HepG2 (cell line): Measurements from ENCODE around the gene CRMP1. TPM values are rescaled to one million over a fixed set of nuclear protein-coding genes. Genes with fewer than 3 reads are reported as not detected.

ENCODE experiments used
- ATAC-seq: fragments of 200-7000 bp; cut with Tn5 transposase; 3 replicates; pipeline ENCODE4 v1.9.1; 2020; ENCODE audit warnings: mild to moderate bottlenecking, moderate library complexity
- BruUV-seq: library from RNA; stranded (reverse); fragments of 400-500 nt; replicated peaks from 2 replicates; lab custom pipeline; 2021; lab: Mats Ljungman, UMichigan
- CTCF ChIA-PET: fragments of 300-600 bp; formaldehyde crosslinking; extraction: SDS; loops from one replicate; lab custom pipeline; 2021; ENCODE audit warnings: low total read pairs, inconsistent platforms, low intra/inter-chr PET ratio; lab: Yijun Ruan, JAX
- POLR2A ChIA-PET: fragments of 350-600 bp; sonication (Branson Sonifier 250); formaldehyde crosslinking; loops from one replicate; lab custom pipeline; 2020; ENCODE audit warnings: antibody characterized with exemption, inconsistent platforms; lab: Yijun Ruan, JAX
- DNase-seq: peaks from one replicate; pipeline ENCODE4 v3.0.0-alpha.2; 2015; ENCODE audit warnings: low spot score
- FAIRE-seq: peaks from 3 replicates; lab custom pipeline; 2011; peaks lifted over from hg19 to GRCh38; lab: Jason Lieb, UNC
- H2AFZ ChIP-seq: one replicate; pipeline ENCODE4 v1.6.1; 2011; ENCODE audit warnings: low read length, inconsistent platforms
- H3K27ac ChIP-seq: fragments of 300-600 bp; 3 replicates; pipeline ENCODE4 v1.8.0; 2011; ENCODE audit warnings: mixed run types, mild to moderate bottlenecking, mixed read lengths, low read length, inconsistent platforms; ENCODE audit not compliant: insufficient read depth; ENCODE audit errors: extremely low read length
- H3K27me3 ChIP-seq, 2 experiments: fragments of 200-600 bp in 1 of 2; 2 replicates in 1 of 2; 3 replicates in 1 of 2; pipeline versions ENCODE4 v1.6.0 to v1.8.0; 2011; ENCODE audit warnings: low read length in 2 of 2, mild to moderate bottlenecking in 2 of 2, moderate library complexity in 2 of 2, inconsistent platforms in 1 of 2; ENCODE audit not compliant: insufficient read depth in 2 of 2, control insufficient read depth in 1 of 2
- H3K36me3 ChIP-seq, 2 experiments: fragments of 200-600 bp in 1 of 2; replicated peaks in 1 of 2; 2 replicates in 1 of 2; 3 replicates in 1 of 2; pipeline versions ENCODE4 v1.5.1 to v1.8.0; 2011; ENCODE audit warnings: low read length in 2 of 2, inconsistent platforms in 1 of 2; ENCODE audit not compliant: insufficient read depth in 2 of 2, control insufficient read depth in 1 of 2
- H3K4me1 ChIP-seq: 2 replicates; pipeline ENCODE4 v1.5.1; 2012; ENCODE audit warnings: low read length, inconsistent platforms; ENCODE audit not compliant: insufficient read depth
- H3K4me2 ChIP-seq: 2 replicates; pipeline ENCODE4 v1.6.0; 2011; ENCODE audit warnings: low read depth, low read length, inconsistent platforms
- H3K4me3 ChIP-seq, 3 experiments: fragments of 200-600 bp in 1 of 3; sonication (generic), shearing (Covaris generic) in 1 of 3; replicated peaks in 1 of 3; 2 replicates each; pipeline ENCODE4 v1.5.1; 2011 to 2016; ENCODE audit warnings: low read length in 3 of 3, inconsistent platforms in 2 of 3, low read depth in 2 of 3, mild to moderate bottlenecking in 2 of 3, control low read depth in 1 of 3, mixed read lengths in 1 of 3; ENCODE audit not compliant: insufficient read depth in 1 of 3
- H3K79me2 ChIP-seq: one replicate; pipeline ENCODE4 v1.6.1; 2011; ENCODE audit warnings: low read length, inconsistent platforms; ENCODE audit not compliant: insufficient read depth
- H3K9ac ChIP-seq: 2 replicates; pipeline ENCODE4 v1.6.0; 2011; ENCODE audit warnings: mild to moderate bottlenecking, low read depth, low read length, inconsistent platforms; ENCODE audit not compliant: insufficient read depth
- H3K9me3 ChIP-seq: 2 replicates; pipeline ENCODE4 v1.5.1; 2012; ENCODE audit warnings: mild to moderate bottlenecking, low read length
- H4K20me1 ChIP-seq: 2 replicates; pipeline ENCODE4 v1.6.0; 2011; ENCODE audit warnings: inconsistent platforms, mild to moderate bottlenecking, low read length, moderate library complexity; ENCODE audit not compliant: insufficient read depth
- ATM ChIP-seq: fragments of 450-650 bp; IDR thresholded peaks from 2 replicates; pipeline ENCODE4 v1.7.1; 2017; ENCODE audit warnings: mild to moderate bottlenecking, borderline replicate concordance
- GATAD1 ChIP-seq: IDR thresholded peaks from 2 replicates; pipeline ENCODE4 v1.6.1; 2016; ENCODE audit warnings: missing genetic modification reagents, missing compliant biosample characterization
- HOXA9 ChIP-seq: sonication (generic); formaldehyde crosslinking; IDR thresholded peaks from 2 replicates; pipeline ENCODE4 v1.8.1; 2022; ENCODE audit warnings: missing genetic modification reagents, mild to moderate bottlenecking, moderate library complexity, borderline replicate concordance
- PAF1 ChIP-seq: IDR thresholded peaks from 2 replicates; pipeline ENCODE4 v1.6.1; 2016; ENCODE audit warnings: missing genetic modification reagents, missing compliant biosample characterization
- PAWR ChIP-seq: sonication (generic); formaldehyde crosslinking; IDR thresholded peaks from 2 replicates; pipeline ENCODE4 v1.4.0; 2020; ENCODE audit warnings: missing genetic modification reagents, mild to moderate bottlenecking, borderline replicate concordance
- SMAD1 ChIP-seq: sonication (generic); formaldehyde crosslinking; IDR thresholded peaks from 2 replicates; pipeline ENCODE4 v1.4.0; 2020; ENCODE audit warnings: missing genetic modification reagents, low read depth, mild to moderate bottlenecking, borderline replicate concordance
- TOE1 ChIP-seq: sonication (generic); formaldehyde crosslinking; IDR thresholded peaks from 2 replicates; pipeline ENCODE4 v1.4.0; 2020; ENCODE audit warnings: mild to moderate bottlenecking, missing genetic modification reagents
- ZNF180 ChIP-seq: sonication (generic); formaldehyde crosslinking; IDR thresholded peaks from 2 replicates; pipeline ENCODE4 v1.4.0; 2020; ENCODE audit warnings: low read depth, missing genetic modification reagents, borderline replicate concordance
- ZNF451 ChIP-seq: sonication (generic); formaldehyde crosslinking; IDR thresholded peaks from 2 replicates; pipeline ENCODE4 v1.5.0; 2020; ENCODE audit warnings: mild to moderate bottlenecking, missing genetic modification reagents
- ZNF546 ChIP-seq: sonication (generic); formaldehyde crosslinking; conservative IDR thresholded peaks from 2 replicates; pipeline ENCODE4 v1.8.1; 2023; ENCODE audit warnings: mild to moderate bottlenecking, missing genetic modification reagents
- WGBS: methylation state at CpG from one replicate; pipeline ENCODE4 v1.1.6; 2017; ENCODE audit warnings: low lambda C conversion rate; 5-methylcytosine and 5-hydroxymethylcytosine counted together
- in situ Hi-C: cut with HindIII; loops from 2 replicates; pipeline ENCODE4 v1.10.0; 2017; ENCODE audit warnings: low pct_unique_long_range_greater_than_20kb; ENCODE audit not compliant: extremely low pct_ligation_motif_present
- intact Hi-C: fragments of 100-400 bp; cut with micrococcal nuclease; formaldehyde crosslinking; loops from one replicate; pipeline ENCODE4 v1.10.0; 2022; ENCODE audit not compliant: unreplicated experiment
- polyA plus RNA-seq, 8 experiments: library from polyadenylated mRNA; depleted of rRNA in 3 of 8; stranded (reverse) in 7 of 8; unstranded in 1 of 8; fragments of >200 nt; fragmentation: Illumina TruSeq in 4 of 8; extraction: Trizol in 4 of 8; gene quantifications; 2 replicates each; pipeline versions ENCODE4 v1.2.1 to v1.2.3, GENCODE V29; 2011 to 2016; ENCODE audit warnings: low read depth in 4 of 8, missing spikeins in 1 of 8, mixed read lengths in 1 of 8; ENCODE audit not compliant: insufficient read depth in 1 of 8
- total RNA-seq, 5 experiments: library from RNA; depleted of rRNA; stranded (reverse); fragments of >200 nt; fragmentation: Illumina TruSeq; extraction: Trizol; gene quantifications; 2 replicates each; pipeline ENCODE4 v1.2.3, GENCODE V29; 2016; ENCODE audit warnings: low read depth in 1 of 5
- TF ChIP-seq, protein P1 (sequence below): sonication (generic); formaldehyde crosslinking; conservative IDR thresholded peaks from 2 replicates; pipeline ENCODE4 v1.8.0; 2022; ENCODE audit warnings: mild to moderate bottlenecking, moderate library complexity, missing genetic modification reagents
- TF ChIP-seq, protein P2 (sequence below): sonication (generic); formaldehyde crosslinking; IDR thresholded peaks from 2 replicates; pipeline ENCODE4 v1.4.0; 2020; ENCODE audit warnings: missing genetic modification reagents, borderline replicate concordance
- TF ChIP-seq, protein P3 (sequence below): sonication (generic); formaldehyde crosslinking; IDR thresholded peaks from 2 replicates; pipeline ENCODE4 v1.5.1; 2020; ENCODE audit warnings: mild to moderate bottlenecking, moderate library complexity, missing genetic modification reagents

The CRMP1 gene
- total and polyA plus RNA-seq, 2 of the 13 experiments (the other 11 are each of a cell fraction or from before 2014, with no cell fraction given): not detected

DNA sequence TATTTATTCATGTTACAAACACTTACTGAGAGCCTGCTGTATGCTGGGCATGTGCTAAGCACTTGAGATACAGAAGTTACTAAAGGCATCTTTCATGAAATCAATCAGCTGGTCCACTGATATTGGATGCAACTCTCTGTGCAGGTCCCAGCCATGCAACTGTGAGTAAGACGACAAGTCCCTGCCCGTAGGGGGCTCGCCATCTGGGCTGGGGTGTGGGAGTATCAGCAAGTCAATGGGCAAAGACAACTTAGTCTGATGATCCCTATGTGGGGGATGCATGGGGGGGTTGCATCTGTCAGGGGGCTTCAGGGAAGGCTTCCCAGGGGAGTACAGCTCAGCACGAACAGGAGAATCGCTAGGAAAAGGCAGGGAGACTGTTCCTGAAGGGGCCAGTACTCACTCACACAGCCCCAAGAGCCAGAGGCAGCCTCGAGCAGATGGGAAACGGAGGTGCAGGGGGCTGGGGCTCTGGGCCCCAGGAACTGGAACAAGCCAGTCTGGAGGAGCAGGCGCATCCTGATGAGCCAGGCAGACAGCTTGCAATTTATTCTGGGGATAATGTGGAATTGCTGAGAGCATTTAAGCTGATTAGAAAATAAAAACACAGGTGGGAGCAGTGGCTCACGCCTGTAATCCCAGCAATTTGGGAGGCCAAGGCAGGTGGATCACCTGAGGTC lies 40.2 kb downstream of the CRMP1 start (continued):
- TF ChIP-seq HOXA9 (CRISPR knock-in tag) (no peak), TOE1 (CRISPR knock-in tag) (no peak), GATAD1 (no peak), ZNF180 (CRISPR knock-in tag) (no peak)
- TF ChIP-seq, protein P1, sequence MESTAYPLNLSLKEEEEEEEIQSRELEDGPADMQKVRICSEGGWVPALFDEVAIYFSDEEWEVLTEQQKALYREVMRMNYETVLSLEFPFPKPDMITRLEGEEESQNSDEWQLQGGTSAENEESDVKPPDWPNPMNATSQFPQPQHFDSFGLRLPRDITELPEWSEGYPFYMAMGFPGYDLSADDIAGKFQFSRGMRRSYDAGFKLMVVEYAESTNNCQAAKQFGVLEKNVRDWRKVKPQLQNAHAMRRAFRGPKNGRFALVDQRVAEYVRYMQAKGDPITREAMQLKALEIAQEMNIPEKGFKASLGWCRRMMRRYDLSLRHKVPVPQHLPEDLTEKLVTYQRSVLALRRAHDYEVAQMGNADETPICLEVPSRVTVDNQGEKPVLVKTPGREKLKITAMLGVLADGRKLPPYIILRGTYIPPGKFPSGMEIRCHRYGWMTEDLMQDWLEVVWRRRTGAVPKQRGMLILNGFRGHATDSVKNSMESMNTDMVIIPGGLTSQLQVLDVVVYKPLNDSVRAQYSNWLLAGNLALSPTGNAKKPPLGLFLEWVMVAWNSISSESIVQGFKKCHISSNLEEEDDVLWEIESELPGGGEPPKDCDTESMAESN (CRISPR knock-in tag): no peak

DNA sequence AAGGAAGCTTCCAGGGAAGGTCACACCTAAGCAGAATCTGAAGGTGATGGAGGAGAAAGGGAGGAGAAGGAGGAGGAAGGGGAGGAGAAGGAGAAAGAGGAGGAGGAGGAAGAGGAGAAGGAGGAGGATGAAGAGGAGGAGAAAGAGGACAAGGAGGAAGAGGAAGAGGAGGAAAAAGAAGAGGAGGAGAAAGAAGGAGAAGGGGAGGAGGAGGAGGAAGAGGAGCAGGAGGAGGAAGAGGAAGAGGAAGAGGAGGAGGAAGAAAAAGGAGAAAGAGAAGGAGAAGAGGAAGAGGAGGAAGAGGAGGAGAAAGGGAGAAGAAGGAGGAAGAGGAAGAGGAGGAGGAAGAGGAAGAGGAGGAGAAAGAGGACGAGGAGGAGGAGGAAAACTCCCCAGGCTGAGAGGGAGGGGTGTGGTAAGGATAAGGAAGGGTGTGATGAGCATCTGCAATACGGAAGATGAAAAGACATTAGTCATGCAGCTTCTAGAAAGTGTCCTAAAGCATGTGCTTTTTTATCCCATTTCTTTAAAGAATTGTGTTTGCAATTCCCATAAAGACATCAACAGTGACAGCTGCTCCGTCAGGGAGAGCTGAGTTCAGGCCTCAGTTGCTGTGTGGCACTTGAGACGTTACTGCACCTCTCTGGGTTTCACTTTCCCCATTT lies 41.1 kb downstream of the CRMP1 start:
- Histone ChIP-seq H4K20me1 (no peaks in the 10 kb centered on the region), H3K4me1 (no peaks in the 10 kb centered on the region), H2AFZ (no peak overlapping the region), H3K9ac (no peak overlapping the region), H3K27me3 (peaks cover 0 to 5% of the 10 kb centered on the region in 2 experiments; a peak in 2 of 5 replicates), H3K27ac (no peak overlapping the region), H3K4me3 (no peak overlapping the region), H3K4me2 (no peak overlapping the region), H3K9me3 (no peaks in the 10 kb centered on the region), H3K36me3 (no peaks in the 10 kb centered on the region), H3K79me2 (no peaks in the 10 kb centered on the region)
- FAIRE-seq (no peak), DNase-seq (no peak), ATAC-seq (no peak)
- 5% methylated on average over 4 of the region's 4 CpGs for WGBS
- CTCF ChIA-PET: no interaction called here
- POLR2A ChIA-PET: no interaction called here
- BruUV-seq: no TSS peak
- intact Hi-C loops: no loop called here
- in situ Hi-C loops: no loop called here
- TF ChIP-seq ZNF546 (CRISPR knock-in tag): no peak
- TF ChIP-seq, protein P2, sequence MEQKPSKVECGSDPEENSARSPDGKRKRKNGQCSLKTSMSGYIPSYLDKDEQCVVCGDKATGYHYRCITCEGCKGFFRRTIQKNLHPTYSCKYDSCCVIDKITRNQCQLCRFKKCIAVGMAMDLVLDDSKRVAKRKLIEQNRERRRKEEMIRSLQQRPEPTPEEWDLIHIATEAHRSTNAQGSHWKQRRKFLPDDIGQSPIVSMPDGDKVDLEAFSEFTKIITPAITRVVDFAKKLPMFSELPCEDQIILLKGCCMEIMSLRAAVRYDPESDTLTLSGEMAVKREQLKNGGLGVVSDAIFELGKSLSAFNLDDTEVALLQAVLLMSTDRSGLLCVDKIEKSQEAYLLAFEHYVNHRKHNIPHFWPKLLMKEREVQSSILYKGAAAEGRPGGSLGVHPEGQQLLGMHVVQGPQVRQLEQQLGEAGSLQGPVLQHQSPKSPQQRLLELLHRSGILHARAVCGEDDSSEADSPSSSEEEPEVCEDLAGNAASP: no peak
- TF ChIP-seq ATM: no peak
- TF ChIP-seq PAF1 (CRISPR knock-in tag): no peak
- no peak for TF ChIP-seq PAWR (CRISPR knock-in tag)
- TF ChIP-seq, protein P3, sequence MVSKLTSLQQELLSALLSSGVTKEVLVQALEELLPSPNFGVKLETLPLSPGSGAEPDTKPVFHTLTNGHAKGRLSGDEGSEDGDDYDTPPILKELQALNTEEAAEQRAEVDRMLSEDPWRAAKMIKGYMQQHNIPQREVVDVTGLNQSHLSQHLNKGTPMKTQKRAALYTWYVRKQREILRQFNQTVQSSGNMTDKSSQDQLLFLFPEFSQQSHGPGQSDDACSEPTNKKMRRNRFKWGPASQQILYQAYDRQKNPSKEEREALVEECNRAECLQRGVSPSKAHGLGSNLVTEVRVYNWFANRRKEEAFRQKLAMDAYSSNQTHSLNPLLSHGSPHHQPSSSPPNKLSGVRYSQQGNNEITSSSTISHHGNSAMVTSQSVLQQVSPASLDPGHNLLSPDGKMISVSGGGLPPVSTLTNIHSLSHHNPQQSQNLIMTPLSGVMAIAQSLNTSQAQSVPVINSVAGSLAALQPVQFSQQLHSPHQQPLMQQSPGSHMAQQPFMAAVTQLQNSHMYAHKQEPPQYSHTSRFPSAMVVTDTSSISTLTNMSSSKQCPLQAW (CRISPR knock-in tag): no peak
- no peak for TF ChIP-seq SMAD1 (CRISPR knock-in tag)
- TF ChIP-seq ZNF451 (CRISPR knock-in tag): no peak
